Activated CD8-positive, alpha-beta memory T cell treated with anti-CD3 and anti-CD28 coated beads, Interleukin-2, amount 50 U/mL, for 4 hours (primary cell): ENCODE measurements around the gene DGCR6L.
"Not testable (repeated sequence)": the region's sequence is repeated elsewhere in the genome, so short reads cannot be mapped to it uniquely, and the experiment has no call there.

Experiments used
- DNase-seq: peaks from one replicate; pipeline ENCODE4 v3.0.0-alpha.2; 2020

Gene DGCR6L

DNA sequence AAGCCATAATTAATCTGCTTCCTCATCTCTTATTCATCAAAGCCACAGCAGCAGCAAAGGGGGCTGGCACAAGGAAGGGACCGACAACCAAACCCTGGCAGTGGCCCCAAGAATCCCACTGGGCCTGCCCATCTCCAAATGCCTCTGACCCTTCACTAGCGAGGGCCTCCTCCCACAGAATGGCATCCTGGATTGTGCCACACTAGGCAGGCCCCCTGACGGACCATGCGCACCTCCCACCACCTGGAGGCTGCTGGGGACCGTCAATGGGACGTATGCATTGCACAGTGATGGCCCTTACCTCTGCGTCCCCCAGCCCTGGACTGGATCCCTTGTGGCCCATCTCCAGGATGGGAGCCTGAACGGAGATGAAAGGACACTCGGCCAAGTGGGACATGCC, 47.7 kb downstream of the DGCR6L start:
- DNase-seq = no peak

DNA sequence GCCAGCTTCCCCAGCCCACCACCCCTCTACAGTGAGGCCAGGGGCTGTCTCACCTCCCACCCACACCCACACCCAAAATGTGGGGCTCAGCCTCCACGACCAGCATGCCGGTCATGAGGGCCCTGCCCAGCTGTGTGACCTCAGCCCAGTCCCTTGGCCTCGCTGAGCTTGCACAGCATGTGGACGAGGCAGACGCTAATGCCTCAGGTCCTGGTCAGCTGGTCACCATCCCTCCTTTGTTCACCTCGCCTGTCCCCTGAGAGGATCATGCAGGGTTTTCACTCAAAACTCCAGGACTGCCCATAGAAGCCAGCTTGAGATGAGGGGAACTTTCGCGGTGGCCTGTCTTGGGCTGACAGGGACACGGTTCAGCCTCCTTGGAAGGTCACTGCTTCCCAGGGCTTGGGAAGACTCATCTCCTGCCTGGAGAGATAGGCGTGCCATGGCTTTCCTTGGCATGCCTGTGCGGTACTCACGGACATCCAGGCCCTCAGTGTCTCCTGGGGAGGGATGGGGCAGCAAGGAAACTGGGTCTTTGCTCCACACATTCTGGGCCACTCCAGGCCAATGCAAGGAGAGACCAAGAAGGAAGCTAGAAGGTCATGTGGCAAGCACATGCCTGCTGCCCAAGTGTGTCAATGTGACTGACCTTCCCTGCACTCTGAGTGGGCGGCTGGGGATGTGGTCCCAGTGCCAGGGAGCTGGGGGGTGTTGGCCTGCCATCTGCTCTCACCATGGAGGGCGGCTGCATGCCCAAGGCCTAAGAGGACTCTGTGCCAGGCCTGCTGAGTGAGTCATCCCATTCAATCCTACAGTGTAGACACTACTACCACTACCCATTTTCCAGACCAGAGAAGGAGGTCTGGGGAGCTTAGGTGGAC, 48.5 kb downstream of the DGCR6L start:
- DNase-seq = no peak

DNA sequence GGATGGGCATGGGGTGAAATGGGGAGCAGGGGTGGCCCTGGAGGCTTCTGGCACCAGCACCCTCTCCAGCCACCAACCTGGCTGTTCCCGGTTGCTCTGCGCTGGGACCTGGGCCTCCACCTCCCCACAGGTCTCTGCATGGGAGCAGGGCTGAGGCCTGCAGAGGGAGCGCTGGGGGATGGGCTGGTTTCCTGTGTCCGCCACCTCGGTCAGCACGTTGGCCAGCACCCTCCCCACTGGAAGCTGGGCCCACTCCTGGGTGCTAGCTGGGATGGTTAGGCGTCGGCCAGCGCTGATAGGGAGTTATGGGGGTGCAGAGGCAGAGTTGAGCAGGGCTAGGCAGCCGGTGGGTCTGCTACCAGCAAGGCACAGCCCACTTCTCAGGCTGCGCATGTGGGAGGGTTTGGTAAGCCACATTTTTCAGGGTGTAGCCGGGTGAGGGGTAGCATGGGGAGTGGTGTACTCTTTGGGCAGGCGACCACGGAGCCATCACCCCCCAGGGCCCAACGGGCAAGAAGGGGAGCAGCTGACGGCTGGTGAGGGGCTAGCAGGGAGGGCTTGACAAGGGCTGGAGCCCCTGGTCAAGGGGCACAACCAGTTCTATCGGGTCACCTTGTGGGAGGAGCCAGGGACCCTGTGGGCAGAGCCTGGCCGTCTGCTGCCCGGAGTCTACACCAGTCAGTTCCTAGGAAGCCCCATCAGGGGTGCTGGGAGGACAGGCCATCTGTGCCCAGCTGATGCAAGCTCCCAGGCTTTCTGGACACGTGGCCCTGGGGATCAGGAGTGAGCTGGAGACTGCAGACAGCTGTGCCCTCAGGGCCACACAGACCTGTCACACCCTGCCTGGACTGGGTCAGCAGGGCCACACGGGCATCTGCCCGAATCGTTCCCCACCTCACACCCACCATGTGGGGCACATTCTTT, 49.4 kb downstream of the DGCR6L start:
- not testable (repeated sequence) for DNase-seq

DNA sequence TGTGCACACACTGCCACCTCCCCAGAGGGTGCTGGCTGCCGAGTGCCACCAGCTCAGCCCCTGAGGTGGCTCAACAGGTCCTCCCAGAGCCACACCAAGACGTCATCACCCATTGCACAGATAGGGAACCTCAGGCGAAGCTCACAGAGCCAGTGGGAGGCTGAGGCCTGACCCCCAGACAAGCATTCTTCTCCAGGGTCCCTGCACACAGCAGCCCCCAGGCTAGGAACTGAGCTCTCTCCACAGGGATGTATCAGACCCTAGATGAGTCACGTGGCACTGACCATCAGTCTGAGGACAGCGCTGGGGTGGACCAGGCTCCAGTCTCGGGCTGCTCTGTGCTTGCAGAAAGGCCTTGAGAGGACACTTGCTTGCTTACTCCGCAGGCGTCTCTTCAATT, 50.2 kb downstream of the DGCR6L start:
- not testable (repeated sequence) for DNase-seq

DNA sequence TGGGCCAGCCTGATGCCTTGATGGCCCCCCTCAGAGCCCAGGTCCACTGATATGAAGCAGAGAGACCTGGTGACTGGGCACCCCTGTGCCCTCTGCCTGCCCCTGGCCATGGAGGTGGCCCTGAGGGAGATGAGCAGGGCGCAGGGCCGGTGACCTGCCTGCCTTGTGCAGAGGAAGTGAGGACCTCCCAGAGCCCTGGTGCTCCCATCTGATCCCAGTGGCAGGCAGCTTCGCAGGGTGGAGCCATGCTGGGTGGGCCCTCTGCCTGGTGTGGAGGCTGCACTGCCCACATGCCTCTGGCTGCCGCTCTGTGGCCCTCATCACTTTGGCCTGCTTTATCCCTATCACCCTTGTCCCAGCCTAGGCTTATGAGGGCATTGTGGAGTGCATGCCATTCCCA, 50.7 kb downstream of the DGCR6L start:
- DNase-seq = not testable (repeated sequence)

DNA sequence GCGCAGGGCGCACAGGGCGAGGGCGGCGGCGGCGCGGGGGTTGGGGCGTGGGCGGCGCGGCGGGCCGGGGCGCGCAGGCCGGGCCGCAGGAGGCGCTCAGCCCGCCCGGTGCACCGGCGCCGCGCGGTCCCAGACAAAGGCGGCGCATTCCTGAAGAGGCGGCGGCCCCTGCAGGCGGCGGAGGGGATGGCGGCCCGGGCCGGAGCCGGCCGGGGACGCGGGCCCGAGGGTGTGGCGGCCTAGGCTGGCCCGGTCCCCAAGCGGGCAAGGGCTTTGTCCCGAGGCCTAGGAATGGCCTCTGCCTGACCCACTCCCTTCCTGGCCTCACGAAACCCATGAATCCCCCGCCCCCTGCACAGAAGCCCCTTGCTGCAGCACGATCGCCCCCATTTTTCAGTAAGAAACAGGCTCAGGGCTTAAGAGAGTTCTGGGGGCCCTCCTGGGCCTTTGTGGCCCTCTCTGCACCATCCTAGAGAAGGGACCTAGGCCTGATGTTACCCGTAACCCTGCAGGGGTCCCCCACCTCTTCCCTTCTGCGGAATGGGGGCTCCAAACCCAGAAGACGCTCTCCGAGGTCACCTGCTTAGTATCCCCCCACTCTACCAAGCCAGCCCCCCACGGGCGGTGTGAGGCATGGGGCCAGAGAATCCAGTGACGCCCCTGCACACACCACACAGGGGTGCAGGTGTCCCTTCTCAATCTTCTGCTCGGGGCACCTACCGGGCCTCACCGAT, 51.4 kb downstream of the DGCR6L start, which contains the start of gene RTN4R:
Gene RTN4R, minus strand, starts transcription at position 40 of the 734 bp plus-strand sequence. CDS start 226 bp downstream, outside the sequence.
- DNase-seq = peak; percentile 55

DNA sequence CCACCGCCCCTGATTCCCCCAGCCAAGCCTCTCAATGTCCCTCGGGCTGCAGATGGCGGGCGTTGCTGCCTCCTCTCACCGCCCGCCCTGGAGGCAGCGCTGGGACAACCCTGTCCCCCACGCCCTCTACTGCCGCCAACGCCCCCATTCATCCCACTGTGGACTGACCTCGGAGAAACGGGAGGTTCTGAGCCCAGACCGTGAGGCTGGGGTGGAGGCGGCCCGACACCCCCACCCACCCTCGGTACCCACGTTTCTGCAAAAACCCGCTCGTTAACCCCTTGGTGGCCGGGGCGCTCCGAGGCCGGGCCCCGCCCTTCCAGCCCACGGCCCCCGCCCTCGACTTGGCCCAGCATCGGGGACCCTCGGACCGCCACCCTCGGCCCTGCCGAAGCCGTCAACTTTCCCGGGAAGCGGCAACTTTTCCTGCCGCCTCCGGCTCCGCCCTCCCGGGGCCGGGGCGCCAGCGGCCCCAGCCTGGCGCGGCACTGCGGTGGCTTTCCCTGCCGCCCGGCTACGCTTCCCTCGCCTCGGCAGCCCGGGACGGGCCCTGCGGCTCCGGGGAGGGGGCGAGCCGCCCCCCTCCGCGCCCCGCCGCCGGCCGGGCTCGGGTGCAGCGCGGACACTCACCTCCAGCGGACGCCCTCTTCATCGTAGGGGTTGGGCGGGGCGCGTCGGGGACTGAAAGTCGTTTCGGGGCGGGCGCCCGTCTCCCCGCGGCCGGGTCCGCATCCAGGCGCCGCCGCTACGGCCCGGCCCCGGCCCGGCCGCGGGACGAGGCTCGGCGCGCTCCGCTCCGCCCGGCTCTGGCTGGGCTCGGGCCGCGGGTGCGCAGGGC, 52.2 kb downstream of the DGCR6L start:
- DNase-seq = no peak

DNA sequence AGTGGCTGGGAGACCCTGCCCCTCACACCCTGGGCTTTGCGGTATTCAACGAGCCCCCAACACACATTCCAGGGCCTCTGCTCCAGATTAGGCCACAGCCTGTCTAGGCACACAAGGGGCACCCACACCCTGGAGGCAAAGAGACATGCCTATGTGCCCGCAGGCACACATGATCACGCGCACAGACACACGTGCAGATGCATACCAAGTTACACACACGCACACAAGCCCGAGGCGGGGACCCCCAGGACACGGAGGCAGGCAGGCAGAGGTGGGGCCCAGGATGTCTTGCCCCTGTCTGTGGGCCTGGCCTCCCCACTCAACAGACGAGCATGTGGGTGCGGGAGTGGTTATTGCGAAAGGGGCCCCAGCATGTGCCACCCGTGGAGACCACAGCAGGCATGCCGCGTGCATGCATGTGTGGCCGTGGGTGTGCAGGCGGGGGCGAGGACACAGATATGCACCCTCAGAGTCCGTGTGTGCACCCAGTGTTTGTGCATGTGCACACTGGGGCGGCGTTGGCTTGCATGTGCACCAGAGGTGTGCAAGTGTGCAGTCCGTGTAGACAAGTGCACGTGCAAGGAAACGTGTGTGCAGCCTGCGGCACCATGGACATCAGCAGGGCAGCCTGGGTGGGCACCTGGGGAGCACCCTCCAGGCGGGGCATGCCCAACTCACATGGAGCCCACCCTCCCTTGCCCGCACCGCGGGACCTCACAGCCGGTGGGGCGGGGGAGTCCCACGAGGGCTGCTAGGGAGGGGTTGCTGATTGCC, 53.0 kb downstream of the DGCR6L start:
- not testable (repeated sequence) for DNase-seq

DNA sequence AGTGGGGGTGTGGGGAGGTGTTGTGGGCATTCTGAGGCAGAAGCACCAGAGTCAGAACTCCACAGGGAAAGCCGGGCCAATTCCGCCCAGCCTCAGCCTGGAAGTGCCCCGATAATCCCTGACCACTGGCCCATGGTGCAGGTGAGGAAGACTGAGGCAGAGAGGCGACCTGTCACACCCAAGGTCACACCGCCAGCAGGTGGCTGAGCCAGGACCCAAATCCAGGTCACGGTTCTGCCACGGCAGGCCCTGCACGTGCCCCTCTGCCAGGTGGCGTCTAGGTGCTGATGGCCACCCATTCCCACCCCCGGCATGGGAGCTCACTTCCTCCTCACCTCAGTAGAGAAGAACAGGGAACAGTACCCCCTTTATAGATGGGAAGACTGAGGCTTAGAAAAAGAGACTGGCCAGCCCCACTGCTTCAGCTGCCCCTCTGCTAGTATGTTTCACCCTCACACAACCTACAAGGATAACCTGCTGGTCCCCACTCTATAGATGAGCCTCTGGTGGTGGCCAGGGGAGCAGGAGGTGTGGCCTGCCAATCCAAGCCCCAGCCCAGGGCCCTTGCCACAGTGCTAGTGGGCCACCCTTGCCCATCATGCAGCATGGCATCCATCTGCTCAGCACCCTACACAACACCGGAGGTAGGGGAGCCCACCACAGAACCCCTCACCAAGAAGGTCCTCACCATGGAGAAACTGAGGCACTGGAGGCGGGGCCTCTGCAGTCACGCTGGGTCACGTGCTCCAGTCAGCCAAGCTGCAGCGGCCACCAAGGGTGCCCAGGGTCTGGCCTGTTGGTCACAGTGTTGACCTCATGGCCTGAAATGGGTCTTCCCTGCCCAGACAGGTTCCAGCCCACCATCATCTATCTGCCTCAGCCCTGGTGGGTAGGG, 53.8 kb downstream of the DGCR6L start:
- DNase-seq = not testable (repeated sequence)

DNA sequence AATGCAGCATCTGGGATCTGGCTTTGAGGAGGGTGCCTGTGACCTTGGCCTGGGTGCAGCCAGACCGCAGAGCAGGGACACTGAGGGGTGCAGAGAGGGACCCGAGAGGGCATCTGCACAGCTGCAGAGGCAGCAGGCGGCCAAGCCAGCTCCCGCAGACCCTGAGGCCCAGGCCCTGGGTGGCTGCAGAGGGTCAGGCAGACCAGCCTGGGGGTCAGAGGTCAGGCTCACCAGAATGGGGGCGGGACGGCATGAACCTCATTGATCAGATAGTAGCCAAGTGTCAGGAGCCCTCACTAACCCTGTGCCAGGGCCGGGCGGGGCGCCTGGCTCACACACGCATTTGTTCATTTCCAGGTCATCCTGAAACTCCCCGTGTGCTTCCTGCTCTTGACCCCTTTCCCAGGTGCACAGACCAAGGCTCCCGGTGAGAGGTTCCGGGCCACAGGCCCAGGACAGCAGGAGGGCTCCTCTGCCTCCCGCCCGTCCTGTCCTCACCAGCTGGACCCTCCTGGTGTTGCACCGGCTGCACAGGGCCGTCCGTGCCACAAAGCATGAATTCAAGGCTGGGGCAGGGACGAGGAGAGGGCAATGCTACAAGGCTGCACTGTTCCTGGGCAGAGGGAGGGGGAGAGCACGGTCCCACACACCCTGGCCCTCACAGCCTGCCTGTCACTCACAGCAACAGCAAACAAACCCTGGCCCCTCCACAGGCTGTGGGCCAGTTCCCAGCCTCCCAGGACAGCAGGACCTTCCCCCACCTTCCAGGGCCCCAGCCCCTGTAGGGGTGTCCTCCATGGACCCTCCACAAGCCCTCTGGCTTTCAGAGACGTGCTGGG, 55.0 kb downstream of the DGCR6L start:
- DNase-seq = no peak
